Skeletal muscle satellite cell (primary cell): ENCODE measurements around the gene GPHA2. TPM values are rescaled to one million over a fixed set of nuclear protein-coding genes. Genes with fewer than 3 reads are reported as not detected.
A peak's percentile ranks its signal among the peaks of the same experiment; 100 is the strongest.

Experiments used
- H3K27me3 ChIP-seq: 2 replicates; pipeline ENCODE4 v1.7.0; 2013; ENCODE audit warnings: low read length; ENCODE audit not compliant: control insufficient read depth, insufficient read depth
- H3K36me3 ChIP-seq: 2 replicates; pipeline ENCODE4 v1.7.0; 2013; ENCODE audit warnings: mild to moderate bottlenecking, control low read depth, low read length; ENCODE audit not compliant: insufficient read depth
- H3K4me1 ChIP-seq: 2 replicates; pipeline ENCODE4 v1.7.0; 2013; ENCODE audit warnings: low read length; ENCODE audit not compliant: control insufficient read depth, insufficient read depth
- H3K4me2 ChIP-seq: 2 replicates; pipeline ENCODE4 v1.7.0; 2013; ENCODE audit warnings: mild to moderate bottlenecking, low read length
- H3K4me3 ChIP-seq: 2 replicates; pipeline ENCODE4 v1.7.0; 2013; ENCODE audit warnings: low read length
- H3K9ac ChIP-seq: 2 replicates; pipeline ENCODE4 v1.7.0; 2013; ENCODE audit warnings: mild to moderate bottlenecking, low read depth, low read length, moderate library complexity
- H3K9me3 ChIP-seq: replicated peaks from 2 replicates; pipeline ENCODE4 v1.7.0; 2013; ENCODE audit warnings: mild to moderate bottlenecking, control low read depth, low read length
- small RNA-seq: library from RNA; depleted of rRNA; stranded (forward); fragments of <200 nt; gene quantifications from one replicate; pipeline ENCODE3, GENCODE V24; 2012

Gene GPHA2

GRCh38 chr11:64887234-64887756, 48.4 kb downstream of the GPHA2 start:
- Histone ChIP-seq H3K4me2 (no peak overlapping the region), H3K9me3 (no peaks in the 10 kb centered on the region), H3K9ac (peak overlapping the region; percentile 56), H3K4me3 (no peak overlapping the region), H3K36me3 (no peaks in the 10 kb centered on the region), H3K4me1 (peaks cover 18% of the 10 kb centered on the region), H3K27me3 (no peaks in the 10 kb centered on the region)

DNA sequence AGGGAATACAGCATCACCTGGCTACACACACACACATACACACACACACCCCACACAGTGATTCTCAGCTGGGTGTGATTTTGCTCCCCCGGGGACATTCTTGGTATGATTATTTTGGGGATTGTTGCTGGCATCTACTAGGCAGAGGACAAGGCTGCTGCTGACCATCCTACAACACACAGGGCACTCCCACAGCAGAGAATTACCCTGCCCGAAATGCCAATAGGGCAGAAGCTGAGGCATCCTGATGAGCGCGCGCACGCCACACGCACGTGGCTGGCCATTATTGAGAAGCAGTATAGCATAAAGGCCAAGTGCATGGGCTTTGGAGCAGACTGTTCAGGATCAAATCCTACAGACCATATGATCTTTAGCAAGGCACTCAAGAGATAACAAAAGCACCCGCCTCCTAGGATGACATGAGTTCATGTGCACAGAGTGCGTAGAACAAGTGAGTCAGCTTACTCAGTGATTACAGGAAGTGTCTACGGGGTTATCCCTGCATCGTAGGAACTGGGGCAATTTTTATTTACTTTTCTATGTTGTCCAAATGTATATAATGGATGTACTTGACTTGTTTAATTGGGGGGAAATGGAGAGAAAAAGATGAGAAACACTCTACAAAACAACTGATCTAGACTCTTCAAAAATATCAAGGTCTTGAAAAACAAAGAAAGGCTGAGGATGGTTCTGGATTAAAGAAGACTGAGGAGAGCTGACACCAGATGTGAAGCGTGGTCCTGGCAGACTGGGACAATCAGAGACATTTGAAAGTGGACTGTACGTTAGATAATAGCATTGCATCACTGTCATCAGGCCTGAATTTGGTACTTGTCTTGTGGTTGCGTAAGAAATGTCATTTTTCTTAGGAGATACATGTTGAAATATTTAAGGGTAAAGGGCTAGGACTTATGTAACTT, 50.1 kb downstream of the GPHA2 start:
- H3K9me3 ChIP-seq, result no peaks in the 10 kb centered on the region
- no peak overlapping the region for H3K9ac ChIP-seq
- no peak overlapping the region for H3K4me3 ChIP-seq
- peaks cover 18% of the 10 kb centered on the region for H3K4me1 ChIP-seq
- H3K36me3 ChIP-seq, result no peaks in the 10 kb centered on the region
- no peaks in the 10 kb centered on the region for H3K27me3 ChIP-seq
- peak overlapping the region; percentile 14 for H3K4me2 ChIP-seq

Small RNA genes within 50 kb of the gene (small RNA-seq; reads per million reads assigned to genes)
- not detected for gene MIR6749
- gene MIR6750, result not detected
